Putamen (tissue), 1 donor: Measurements from ENCODE around the gene HOMER3.
"Not testable (repeated sequence)": the region's sequence is repeated elsewhere in the genome, so short reads cannot be mapped to it uniquely, and the experiment has no call there.

Experiments
- DNase-seq: peaks from one replicate; pipeline ENCODE4 v3.0.0-alpha.2; 2016; ENCODE audit warnings: low spot score

The HOMER3 gene

GRCh38 chr19:18902519-18902918 lies 38.5 kb downstream of the HOMER3 start:
- not testable (repeated sequence) for DNase-seq

GRCh38 chr19:18901491-18901890 lies 39.5 kb downstream of the HOMER3 start:
- DNase-seq = no peak

GRCh38 chr19:18900700-18901481 lies 40.1 kb downstream of the HOMER3 start:
- no peak for DNase-seq

- no peak for DNase-seq
These were observed 41.1 kb downstream of the HOMER3 start for GRCh38 chr19:18899624-18900560.

- no peak for DNase-seq
These were observed 42.2 kb downstream of the HOMER3 start for GRCh38 chr19:18898607-18899408.

GRCh38 chr19:18898081-18898606 lies 42.9 kb downstream of the HOMER3 start:
- DNase-seq = no peak

- no peak for DNase-seq
These were observed 43.7 kb downstream of the HOMER3 start for GRCh38 chr19:18897094-18898029.

GRCh38 chr19:18896421-18896841 lies 44.6 kb downstream of the HOMER3 start:
- DNase-seq = no peak

GRCh38 chr19:18895824-18896341 lies 45.1 kb downstream of the HOMER3 start, which contains the start of gene CERS1:
Gene CERS1 (minus strand): TSS chr19:18896158. CDS start chr19:18896072, 86 bp downstream.
- DNase-seq = peak; percentile 75

GRCh38 chr19:18895038-18895823 lies 45.8 kb downstream of the HOMER3 start:
- DNase-seq = peak; percentile 48

GRCh38 chr19:18894254-18895037 lies 46.6 kb downstream of the HOMER3 start:
- peak; percentile 96 for DNase-seq

- DNase-seq = peak; percentile 42
These were observed 47.3 kb downstream of the HOMER3 start for GRCh38 chr19:18893587-18894253.

- DNase-seq = no peak
These were observed 50.9 kb downstream of the HOMER3 start for GRCh38 chr19:18889949-18890745.

GRCh38 chr19:18886972-18887371 lies 54.0 kb downstream of the HOMER3 start:
- DNase-seq = no peak

GRCh38 chr19:18883526-18884304 lies 57.3 kb downstream of the HOMER3 start:
- DNase-seq = no peak

- no peak for DNase-seq
These were observed 59.5 kb downstream of the HOMER3 start for GRCh38 chr19:18881491-18881890.
